Measurements from ENCODE around the gene METTL26. TPM values are rescaled to one million over a fixed set of nuclear protein-coding genes. Genes with fewer than 3 reads are reported as not detected.

METTL26 gene
- total and polyA plus RNA-seq, 10 of the 15 experiments (the other 5 are each of a cell fraction or from before 2014, with no cell fraction given) = 5.4 to 163 (median 79.3) TPM

DNA sequence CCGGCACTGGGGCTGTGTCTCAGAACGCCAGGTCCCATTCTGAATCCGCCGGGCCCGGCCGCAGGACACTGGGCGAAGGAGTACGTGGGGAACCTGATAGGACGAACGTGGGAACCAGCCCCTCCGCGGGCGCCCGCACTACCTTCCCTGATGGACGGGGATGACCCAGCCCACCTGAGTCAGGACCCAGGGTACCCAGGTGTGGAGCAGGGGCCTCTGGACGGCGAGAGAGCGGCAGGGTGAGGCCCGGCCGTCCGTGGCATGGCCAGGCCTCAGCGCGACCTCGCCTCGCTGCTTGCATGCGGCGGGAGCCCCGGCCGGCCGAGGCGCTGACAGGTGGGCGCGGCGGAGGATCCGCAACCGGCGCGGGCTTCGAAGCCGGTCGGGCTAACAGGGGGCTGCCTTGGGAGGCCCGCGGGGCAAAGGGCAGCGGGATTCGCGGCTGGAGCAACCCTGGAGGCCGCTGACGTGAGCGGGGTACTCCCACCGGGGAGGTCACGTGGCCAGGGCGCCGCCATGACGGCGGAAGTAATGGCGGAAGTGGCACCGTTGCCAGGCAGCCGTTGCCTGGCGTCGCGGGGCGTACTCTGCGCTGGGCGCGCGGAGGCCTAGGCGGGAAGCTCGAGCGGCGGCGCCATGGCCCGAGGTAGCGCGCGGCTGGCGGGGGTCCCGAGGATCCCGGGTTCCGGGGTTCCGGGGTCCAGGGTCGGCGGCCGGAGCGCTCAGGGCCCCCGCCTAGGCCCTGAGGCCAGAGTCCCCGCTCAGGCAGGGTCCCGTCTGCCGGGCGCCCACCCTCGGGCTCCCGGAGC lies 12.9 kb upstream of the METTL26 start, which contains the start of gene WDR90 (continued):
- TF ChIP-seq, protein P1, sequence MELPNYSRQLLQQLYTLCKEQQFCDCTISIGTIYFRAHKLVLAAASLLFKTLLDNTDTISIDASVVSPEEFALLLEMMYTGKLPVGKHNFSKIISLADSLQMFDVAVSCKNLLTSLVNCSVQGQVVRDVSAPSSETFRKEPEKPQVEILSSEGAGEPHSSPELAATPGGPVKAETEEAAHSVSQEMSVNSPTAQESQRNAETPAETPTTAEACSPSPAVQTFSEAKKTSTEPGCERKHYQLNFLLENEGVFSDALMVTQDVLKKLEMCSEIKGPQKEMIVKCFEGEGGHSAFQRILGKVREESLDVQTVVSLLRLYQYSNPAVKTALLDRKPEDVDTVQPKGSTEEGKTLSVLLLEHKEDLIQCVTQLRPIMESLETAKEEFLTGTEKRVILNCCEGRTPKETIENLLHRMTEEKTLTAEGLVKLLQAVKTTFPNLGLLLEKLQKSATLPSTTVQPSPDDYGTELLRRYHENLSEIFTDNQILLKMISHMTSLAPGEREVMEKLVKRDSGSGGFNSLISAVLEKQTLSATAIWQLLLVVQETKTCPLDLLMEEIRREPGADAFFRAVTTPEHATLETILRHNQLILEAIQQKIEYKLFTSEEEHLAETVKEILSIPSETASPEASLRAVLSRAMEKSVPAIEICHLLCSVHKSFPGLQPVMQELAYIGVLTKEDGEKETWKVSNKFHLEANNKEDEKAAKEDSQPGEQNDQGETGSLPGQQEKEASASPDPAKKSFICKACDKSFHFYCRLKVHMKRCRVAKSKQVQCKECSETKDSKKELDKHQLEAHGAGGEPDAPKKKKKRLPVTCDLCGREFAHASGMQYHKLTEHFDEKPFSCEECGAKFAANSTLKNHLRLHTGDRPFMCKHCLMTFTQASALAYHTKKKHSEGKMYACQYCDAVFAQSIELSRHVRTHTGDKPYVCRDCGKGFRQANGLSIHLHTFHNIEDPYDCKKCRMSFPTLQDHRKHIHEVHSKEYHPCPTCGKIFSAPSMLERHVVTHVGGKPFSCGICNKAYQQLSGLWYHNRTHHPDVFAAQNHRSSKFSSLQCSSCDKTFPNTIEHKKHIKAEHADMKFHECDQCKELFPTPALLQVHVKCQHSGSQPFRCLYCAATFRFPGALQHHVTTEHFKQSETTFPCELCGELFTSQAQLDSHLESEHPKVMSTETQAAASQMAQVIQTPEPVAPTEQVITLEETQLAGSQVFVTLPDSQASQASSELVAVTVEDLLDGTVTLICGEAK (IDR thresholded peaks at IDR 0.05; ENCODE audit: borderline replicate concordance) = peak; percentile 73
- TF ChIP-seq PAX5 (IDR thresholded peaks at IDR 0.05; ENCODE audit: borderline replicate concordance, low read depth, low read length) (0 out of 2 replicates have a peak, but pooled peaks have one; percentile 27), RELA (IDR thresholded peaks at IDR 0.05; ENCODE audit: borderline replicate concordance, partially characterized antibody) (peak; percentile 58), CREB1 (IDR thresholded peaks at IDR 0.05; ENCODE audit: low read depth) (peak; percentile 86), YY1 (IDR thresholded peaks at IDR 0.05; ENCODE audit: low read depth, low read length) (peak; percentile 98), CHD1 (IDR thresholded peaks at IDR 0.05; ENCODE audit: low read depth, low read length) (no peak), PML (IDR thresholded peaks at IDR 0.05; ENCODE audit: low read length) (no peak; the same call in 1 of the 2 replicates), POLR2AphosphoS2 (IDR thresholded peaks at IDR 0.05; ENCODE audit: low read depth, low read length) (peak; percentile 51; the same call in 1 of the 2 replicates), MEF2B (IDR thresholded peaks at IDR 0.05; ENCODE audit: partially characterized antibody, poor library complexity, severe bottlenecking) (peak; percentile 57), TAF1 (IDR thresholded peaks at IDR 0.05; ENCODE audit: borderline replicate concordance, low read depth, low read length) (peak; percentile 25; the same call in 1 of the 2 replicates), DPF2 (IDR thresholded peaks at IDR 0.05) (peak; percentile 78), ASH2L (IDR thresholded peaks at IDR 0.05; ENCODE audit: borderline replicate concordance, low read depth) (no peak), JUNB (IDR thresholded peaks at IDR 0.05) (no peak), BMI1 (IDR thresholded peaks at IDR 0.05; ENCODE audit: borderline replicate concordance) (peak; percentile 89)
- TF ChIP-seq, protein P2, sequence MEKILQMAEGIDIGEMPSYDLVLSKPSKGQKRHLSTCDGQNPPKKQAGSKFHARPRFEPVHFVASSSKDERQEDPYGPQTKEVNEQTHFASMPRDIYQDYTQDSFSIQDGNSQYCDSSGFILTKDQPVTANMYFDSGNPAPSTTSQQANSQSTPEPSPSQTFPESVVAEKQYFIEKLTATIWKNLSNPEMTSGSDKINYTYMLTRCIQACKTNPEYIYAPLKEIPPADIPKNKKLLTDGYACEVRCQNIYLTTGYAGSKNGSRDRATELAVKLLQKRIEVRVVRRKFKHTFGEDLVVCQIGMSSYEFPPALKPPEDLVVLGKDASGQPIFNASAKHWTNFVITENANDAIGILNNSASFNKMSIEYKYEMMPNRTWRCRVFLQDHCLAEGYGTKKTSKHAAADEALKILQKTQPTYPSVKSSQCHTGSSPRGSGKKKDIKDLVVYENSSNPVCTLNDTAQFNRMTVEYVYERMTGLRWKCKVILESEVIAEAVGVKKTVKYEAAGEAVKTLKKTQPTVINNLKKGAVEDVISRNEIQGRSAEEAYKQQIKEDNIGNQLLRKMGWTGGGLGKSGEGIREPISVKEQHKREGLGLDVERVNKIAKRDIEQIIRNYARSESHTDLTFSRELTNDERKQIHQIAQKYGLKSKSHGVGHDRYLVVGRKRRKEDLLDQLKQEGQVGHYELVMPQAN (conservative IDR thresholded peaks at IDR 0.05) = peak; percentile 99
- TF ChIP-seq, protein P3, sequence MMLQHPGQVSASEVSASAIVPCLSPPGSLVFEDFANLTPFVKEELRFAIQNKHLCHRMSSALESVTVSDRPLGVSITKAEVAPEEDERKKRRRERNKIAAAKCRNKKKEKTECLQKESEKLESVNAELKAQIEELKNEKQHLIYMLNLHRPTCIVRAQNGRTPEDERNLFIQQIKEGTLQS (IDR thresholded peaks at IDR 0.05; ENCODE audit: borderline replicate concordance, extremely low read depth, low read depth, low read length) = peak; percentile 80; the same call in 1 of the 2 replicates
- TF ChIP-seq, protein P4, sequence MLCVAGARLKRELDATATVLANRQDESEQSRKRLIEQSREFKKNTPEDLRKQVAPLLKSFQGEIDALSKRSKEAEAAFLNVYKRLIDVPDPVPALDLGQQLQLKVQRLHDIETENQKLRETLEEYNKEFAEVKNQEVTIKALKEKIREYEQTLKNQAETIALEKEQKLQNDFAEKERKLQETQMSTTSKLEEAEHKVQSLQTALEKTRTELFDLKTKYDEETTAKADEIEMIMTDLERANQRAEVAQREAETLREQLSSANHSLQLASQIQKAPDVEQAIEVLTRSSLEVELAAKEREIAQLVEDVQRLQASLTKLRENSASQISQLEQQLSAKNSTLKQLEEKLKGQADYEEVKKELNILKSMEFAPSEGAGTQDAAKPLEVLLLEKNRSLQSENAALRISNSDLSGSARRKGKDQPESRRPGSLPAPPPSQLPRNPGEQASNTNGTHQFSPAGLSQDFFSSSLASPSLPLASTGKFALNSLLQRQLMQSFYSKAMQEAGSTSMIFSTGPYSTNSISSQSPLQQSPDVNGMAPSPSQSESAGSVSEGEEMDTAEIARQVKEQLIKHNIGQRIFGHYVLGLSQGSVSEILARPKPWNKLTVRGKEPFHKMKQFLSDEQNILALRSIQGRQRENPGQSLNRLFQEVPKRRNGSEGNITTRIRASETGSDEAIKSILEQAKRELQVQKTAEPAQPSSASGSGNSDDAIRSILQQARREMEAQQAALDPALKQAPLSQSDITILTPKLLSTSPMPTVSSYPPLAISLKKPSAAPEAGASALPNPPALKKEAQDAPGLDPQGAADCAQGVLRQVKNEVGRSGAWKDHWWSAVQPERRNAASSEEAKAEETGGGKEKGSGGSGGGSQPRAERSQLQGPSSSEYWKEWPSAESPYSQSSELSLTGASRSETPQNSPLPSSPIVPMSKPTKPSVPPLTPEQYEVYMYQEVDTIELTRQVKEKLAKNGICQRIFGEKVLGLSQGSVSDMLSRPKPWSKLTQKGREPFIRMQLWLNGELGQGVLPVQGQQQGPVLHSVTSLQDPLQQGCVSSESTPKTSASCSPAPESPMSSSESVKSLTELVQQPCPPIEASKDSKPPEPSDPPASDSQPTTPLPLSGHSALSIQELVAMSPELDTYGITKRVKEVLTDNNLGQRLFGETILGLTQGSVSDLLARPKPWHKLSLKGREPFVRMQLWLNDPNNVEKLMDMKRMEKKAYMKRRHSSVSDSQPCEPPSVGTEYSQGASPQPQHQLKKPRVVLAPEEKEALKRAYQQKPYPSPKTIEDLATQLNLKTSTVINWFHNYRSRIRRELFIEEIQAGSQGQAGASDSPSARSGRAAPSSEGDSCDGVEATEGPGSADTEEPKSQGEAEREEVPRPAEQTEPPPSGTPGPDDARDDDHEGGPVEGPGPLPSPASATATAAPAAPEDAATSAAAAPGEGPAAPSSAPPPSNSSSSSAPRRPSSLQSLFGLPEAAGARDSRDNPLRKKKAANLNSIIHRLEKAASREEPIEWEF (IDR thresholded peaks at IDR 0.05; ENCODE audit: insufficient replicate concordance, low read depth, low read length) = no peak

All from GM12878 (cell line).